Measurements from ENCODE around the gene SMIM41. TPM values are rescaled to one million over a fixed set of nuclear protein-coding genes. Genes with fewer than 3 reads are reported as not detected.

Gene SMIM41
- total RNA-seq, 1 donor = 0.43 TPM

GRCh38 chr12:52073531-52074381 is 5.7 kb upstream of the SMIM41 start:
- peak; percentile 83 for DNase-seq (ENCODE audit: low read depth)
- no peak for TF ChIP-seq CTCF (IDR thresholded peaks at IDR 0.05; ENCODE audit: insufficient read depth, low read depth, low read length)
- H3K4me3 ChIP-seq (ENCODE audit: low read depth, low read length) = no peak overlapping the region

GRCh38 chr12:52074971-52075724 is 4.4 kb upstream of the SMIM41 start:
- no peak for DNase-seq (ENCODE audit: low read depth)
- no peak for TF ChIP-seq CTCF (IDR thresholded peaks at IDR 0.05; ENCODE audit: insufficient read depth, low read depth, low read length)
- H3K4me3 ChIP-seq (ENCODE audit: low read depth, low read length) = no peak overlapping the region

GRCh38 chr12:52076811-52077210 is 2.7 kb upstream of the SMIM41 start:
- H3K4me3 ChIP-seq (ENCODE audit: low read depth, low read length) = no peak overlapping the region
- no peak for TF ChIP-seq CTCF (IDR thresholded peaks at IDR 0.05; ENCODE audit: insufficient read depth, low read depth, low read length)
- DNase-seq (ENCODE audit: low read depth) = no peak

GRCh38 chr12:52078276-52078675 is 1.2 kb upstream of the SMIM41 start:
- no peak for DNase-seq (ENCODE audit: low read depth)
- H3K4me3 ChIP-seq (ENCODE audit: low read depth, low read length) = no peak overlapping the region
- no peak for TF ChIP-seq CTCF (IDR thresholded peaks at IDR 0.05; ENCODE audit: insufficient read depth, low read depth, low read length)

GRCh38 chr12:52080403-52081251 is 1.1 kb downstream of the SMIM41 start:
- H3K4me3 ChIP-seq (ENCODE audit: low read depth, low read length) = peak overlapping the region; percentile 32
- TF ChIP-seq CTCF (IDR thresholded peaks at IDR 0.05; ENCODE audit: insufficient read depth, low read depth, low read length) = no peak
- peak; percentile 31 for DNase-seq (ENCODE audit: low read depth)

- no peak for TF ChIP-seq CTCF (IDR thresholded peaks at IDR 0.05; ENCODE audit: insufficient read depth, low read depth, low read length)
- peak; percentile 39 for DNase-seq (ENCODE audit: low read depth)
- H3K4me3 ChIP-seq (ENCODE audit: low read depth, low read length) = peak overlapping the region; percentile 32
These were observed 1.8 kb downstream of the SMIM41 start for GRCh38 chr12:52081263-52081733.

Measured in fibroblast of villous mesenchyme (primary cell).